Measurements from ENCODE around the gene TFAM.
A peak's percentile ranks its signal among the peaks of the same experiment; 100 is the strongest.

The TFAM gene

DNA sequence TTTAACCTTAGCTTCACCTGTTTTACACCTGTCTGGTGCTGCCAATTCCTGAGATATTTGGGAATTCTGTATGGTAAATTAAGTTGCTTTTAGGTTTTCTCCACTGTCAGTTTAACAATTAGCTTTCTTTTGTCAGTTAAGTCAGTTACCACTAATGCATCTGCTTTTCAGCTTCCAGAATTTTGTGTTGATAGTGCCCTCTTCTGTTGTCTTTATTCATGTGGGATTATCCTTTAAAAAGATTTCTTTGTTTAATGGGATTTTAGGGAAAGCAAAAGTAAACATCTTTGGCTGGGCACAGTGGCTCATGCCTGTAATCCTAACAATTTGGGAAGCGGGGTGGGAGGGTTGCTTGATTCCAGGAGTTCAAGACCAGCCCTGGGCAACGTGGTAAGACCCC is 8.1 kb downstream of the TFAM start:
- H3K4me3 ChIP-seq (ENCODE audit: low read depth, low read length) = no peak overlapping the region
- TF ChIP-seq CTCF (IDR thresholded peaks at IDR 0.05; ENCODE audit: low read depth, low read length) = 0 out of 2 replicates have a peak, but pooled peaks have one; percentile 2

DNA sequence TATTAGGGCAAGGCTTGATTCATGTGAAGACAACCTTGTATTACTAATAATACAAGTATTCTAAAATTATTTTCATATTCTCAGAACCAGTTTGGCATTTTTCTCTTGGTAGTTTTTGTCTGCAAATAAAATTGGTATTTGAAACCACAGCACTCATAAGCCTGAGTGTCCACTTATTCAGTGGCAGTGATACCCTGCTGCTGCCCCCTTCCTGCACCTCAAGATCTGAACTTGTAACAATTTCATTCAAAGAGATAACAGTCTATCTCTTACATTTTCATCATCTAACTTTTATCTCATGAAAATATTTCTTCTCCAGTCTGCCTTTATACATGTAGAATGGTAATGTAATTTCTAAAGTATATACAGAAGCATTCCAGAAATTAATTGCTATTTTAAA is 9.3 kb downstream of the TFAM start:
- TF ChIP-seq CTCF (IDR thresholded peaks at IDR 0.05; ENCODE audit: low read depth, low read length) = no peak

GRCh38 chr10:58396057-58396456 is 10.8 kb downstream of the TFAM start:
- no peak for TF ChIP-seq CTCF (IDR thresholded peaks at IDR 0.05; ENCODE audit: low read depth, low read length)
- no peak overlapping the region for H3K4me3 ChIP-seq (ENCODE audit: low read depth, low read length)

More for the DNA sequence above, 9.3 kb downstream of the TFAM start:
- H3K4me3 ChIP-seq (ENCODE audit: low read depth, low read length) = no peak overlapping the region

DNA sequence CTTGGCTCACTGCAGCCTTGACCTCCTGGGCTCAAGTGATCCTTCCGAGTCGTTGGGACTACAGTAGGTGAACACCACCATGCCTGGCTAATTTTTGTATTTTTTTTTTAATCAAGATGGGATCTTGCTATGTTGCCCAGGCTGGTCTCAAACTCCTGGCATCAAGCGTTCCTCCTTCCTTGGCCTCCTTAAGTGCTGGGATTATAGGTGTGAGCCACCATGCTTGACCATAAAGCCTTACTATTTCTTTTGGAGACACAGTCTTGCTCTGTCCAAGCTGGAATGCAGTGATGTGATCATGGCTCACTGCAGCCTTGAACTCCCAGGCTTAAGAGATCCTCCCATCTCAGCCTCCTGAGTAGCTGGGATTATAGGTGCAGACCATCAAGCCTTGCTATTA is 12.6 kb downstream of the TFAM start:
- no peak overlapping the region for H3K4me3 ChIP-seq (ENCODE audit: low read depth, low read length)
- no peak for TF ChIP-seq CTCF (IDR thresholded peaks at IDR 0.05; ENCODE audit: low read depth, low read length)

DNA sequence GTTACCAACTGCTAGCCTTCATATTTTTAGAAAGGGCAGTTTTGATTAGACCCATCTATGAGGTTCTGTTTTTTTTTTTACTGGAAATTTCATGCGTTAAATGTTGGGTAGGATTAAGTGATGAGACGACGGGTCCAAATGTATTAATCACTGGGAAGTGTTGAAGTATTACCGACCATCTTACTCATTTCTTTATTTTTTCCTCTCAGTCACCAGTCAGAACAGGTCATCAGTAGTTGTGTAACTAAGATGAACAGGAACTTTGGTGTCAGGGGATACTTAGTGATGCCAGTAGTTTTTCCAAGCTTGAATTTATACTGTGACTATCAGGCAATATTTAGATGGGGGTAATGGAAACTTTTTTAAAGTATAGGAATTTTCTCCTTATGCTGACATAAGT is 14.2 kb downstream of the TFAM start:
- no peak overlapping the region for H3K4me3 ChIP-seq (ENCODE audit: low read depth, low read length)
- no peak for TF ChIP-seq CTCF (IDR thresholded peaks at IDR 0.05; ENCODE audit: low read depth, low read length)

- no peak for TF ChIP-seq CTCF (IDR thresholded peaks at IDR 0.05; ENCODE audit: low read depth, low read length)
- no peak overlapping the region for H3K4me3 ChIP-seq (ENCODE audit: low read depth, low read length)
Measured at GRCh38 chr10:58400609-58401008, 15.4 kb downstream of the TFAM start.

DNA sequence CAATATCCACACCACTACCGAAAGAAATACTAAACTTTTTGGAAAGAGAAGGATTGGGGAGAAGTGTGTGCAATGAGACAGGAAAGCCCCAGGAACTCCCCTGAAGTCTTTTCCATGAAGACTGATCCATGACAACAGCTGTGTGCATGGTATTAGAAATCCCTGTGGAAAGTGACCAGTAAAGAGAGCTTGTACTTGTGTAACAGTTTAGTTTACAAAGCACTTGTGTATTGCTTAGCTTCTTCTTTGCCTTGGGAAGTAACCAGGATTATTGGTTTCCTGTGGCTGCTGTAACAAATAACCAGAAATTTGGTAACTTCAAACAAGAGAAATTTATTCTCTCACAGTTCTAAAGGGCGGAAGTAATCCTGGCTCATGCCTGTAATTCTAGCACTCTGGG is 18.8 kb downstream of the TFAM start:
- no peak overlapping the region for H3K4me3 ChIP-seq (ENCODE audit: low read depth, low read length)
- TF ChIP-seq CTCF (IDR thresholded peaks at IDR 0.05; ENCODE audit: low read depth, low read length) = no peak

Measured in WI38 (cell line).